ENCODE measurements around the gene ZNF516.
A peak's percentile ranks its signal among the peaks of the same experiment; 100 is the strongest.

ZNF516 gene

GRCh38 chr18:76419811-76420210 lies 75.2 kb downstream of the ZNF516 start:
- DNase-seq = no peak

GRCh38 chr18:76416911-76417310 lies 78.1 kb downstream of the ZNF516 start:
- no peak for DNase-seq

- no peak for DNase-seq
Observed at GRCh38 chr18:76414936-76415621, 80.0 kb downstream of the ZNF516 start.

GRCh38 chr18:76412818-76413565 lies 82.0 kb downstream of the ZNF516 start:
- no peak for DNase-seq

- DNase-seq = no peak
Observed at GRCh38 chr18:76412010-76412817, 82.8 kb downstream of the ZNF516 start.

- DNase-seq = peak; percentile 16
Observed at GRCh38 chr18:76410660-76411417, 84.2 kb downstream of the ZNF516 start.

- DNase-seq = no peak
Observed at GRCh38 chr18:76410033-76410432, 85.0 kb downstream of the ZNF516 start.

GRCh38 chr18:76408480-76409067 lies 86.5 kb downstream of the ZNF516 start:
- DNase-seq = no peak

- DNase-seq = no peak
Observed at GRCh38 chr18:76407681-76408080, 87.4 kb downstream of the ZNF516 start.

- DNase-seq = no peak
Observed at GRCh38 chr18:76406791-76407190, 88.3 kb downstream of the ZNF516 start.

- DNase-seq = peak; percentile 63
Observed at GRCh38 chr18:76405681-76406356, 89.2 kb downstream of the ZNF516 start.

- DNase-seq = no peak
Observed at GRCh38 chr18:76405280-76405679, 89.8 kb downstream of the ZNF516 start.

GRCh38 chr18:76404345-76404831 lies 90.7 kb downstream of the ZNF516 start:
- DNase-seq = no peak

GRCh38 chr18:76402026-76402990 lies 92.7 kb downstream of the ZNF516 start:
- DNase-seq = no peak

GRCh38 chr18:76401498-76401897 lies 93.5 kb downstream of the ZNF516 start:
- no peak for DNase-seq

- DNase-seq = no peak
Observed at GRCh38 chr18:76399613-76400391, 95.2 kb downstream of the ZNF516 start.

- peak; percentile 74 for DNase-seq
Observed at GRCh38 chr18:76398896-76399612, 96.0 kb downstream of the ZNF516 start.

GRCh38 chr18:76398295-76398694 lies 96.7 kb downstream of the ZNF516 start:
- no peak for DNase-seq

GRCh38 chr18:76397631-76398030 lies 97.4 kb downstream of the ZNF516 start:
- no peak for DNase-seq
